ENCODE data around the gene FANCE.

DNA sequence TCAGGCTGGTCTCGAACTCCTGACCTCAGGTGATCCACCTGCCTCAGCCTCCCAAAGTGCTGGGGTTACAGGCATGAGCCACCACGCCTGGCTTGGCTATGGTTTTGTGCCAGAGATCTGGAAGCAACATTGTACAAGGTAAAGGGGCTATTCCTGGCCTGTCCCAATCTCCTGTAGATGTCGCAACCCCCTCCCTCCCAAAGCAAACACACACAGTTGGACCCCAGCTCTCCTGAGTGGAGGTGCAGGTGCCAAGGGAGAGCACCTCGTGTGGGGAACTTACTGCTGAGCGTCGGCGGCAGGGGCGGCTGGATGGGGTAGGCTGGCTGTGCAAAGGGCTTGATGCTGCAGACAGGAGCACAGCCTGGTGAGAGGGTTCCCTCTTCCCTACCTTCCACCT, 24.9 kb downstream of the FANCE start:
- TF ChIP-seq CTCF (optimal IDR thresholded peaks at IDR 0.05 in 1 of 3, IDR thresholded peaks at IDR 0.05 in 1 of 3, conservative IDR thresholded peaks at IDR 0.05 in 1 of 3; ENCODE audit: extremely low read depth in 1 of 3, insufficient read depth in 2 of 3, low read length in 3 of 3) (no peak), EZH2 (IDR thresholded peaks at IDR 0.05; ENCODE audit: low read length) (no peak)
